ENCODE results near the gene TPGS1.

DNA sequence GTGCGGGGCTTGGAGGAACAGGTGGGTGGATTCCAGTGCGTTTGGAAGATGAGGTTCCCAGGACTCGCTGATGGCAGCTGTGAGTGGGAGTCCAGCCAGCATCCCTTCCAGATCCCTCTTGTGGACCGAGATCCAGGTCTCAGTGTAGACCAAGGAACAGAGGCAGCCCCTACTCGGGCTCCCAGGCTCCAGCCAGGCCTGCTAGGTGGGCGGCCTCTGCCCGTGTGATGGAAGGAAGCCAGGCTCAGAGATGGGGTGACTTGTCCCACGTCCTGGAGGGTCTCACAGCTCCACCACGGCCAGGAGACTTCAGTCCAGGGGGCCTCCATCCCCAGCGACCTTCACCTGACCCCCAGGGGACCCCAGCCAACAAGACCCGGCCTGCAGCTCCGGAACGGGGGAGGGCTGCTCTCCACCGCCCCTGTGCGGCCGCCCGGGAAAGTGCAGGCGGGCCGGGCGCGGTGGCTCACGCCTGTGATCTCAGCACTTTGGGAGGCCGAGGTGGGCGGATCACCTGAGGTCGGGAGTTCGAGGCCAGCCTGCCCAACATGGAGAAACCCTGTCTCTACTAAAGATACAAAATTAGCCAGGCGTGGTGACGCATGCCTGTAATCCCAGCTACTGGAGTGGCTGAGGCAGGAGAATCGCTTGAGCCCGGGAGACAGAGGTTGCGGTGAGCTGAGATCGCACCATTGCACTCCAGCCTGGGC, 11.7 kb upstream of the TPGS1 start:
- no peak for TF ChIP-seq EP300 (IDR thresholded peaks at IDR 0.05)
- TF ChIP-seq, protein P1, sequence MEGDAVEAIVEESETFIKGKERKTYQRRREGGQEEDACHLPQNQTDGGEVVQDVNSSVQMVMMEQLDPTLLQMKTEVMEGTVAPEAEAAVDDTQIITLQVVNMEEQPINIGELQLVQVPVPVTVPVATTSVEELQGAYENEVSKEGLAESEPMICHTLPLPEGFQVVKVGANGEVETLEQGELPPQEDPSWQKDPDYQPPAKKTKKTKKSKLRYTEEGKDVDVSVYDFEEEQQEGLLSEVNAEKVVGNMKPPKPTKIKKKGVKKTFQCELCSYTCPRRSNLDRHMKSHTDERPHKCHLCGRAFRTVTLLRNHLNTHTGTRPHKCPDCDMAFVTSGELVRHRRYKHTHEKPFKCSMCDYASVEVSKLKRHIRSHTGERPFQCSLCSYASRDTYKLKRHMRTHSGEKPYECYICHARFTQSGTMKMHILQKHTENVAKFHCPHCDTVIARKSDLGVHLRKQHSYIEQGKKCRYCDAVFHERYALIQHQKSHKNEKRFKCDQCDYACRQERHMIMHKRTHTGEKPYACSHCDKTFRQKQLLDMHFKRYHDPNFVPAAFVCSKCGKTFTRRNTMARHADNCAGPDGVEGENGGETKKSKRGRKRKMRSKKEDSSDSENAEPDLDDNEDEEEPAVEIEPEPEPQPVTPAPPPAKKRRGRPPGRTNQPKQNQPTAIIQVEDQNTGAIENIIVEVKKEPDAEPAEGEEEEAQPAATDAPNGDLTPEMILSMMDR (IDR thresholded peaks at IDR 0.05): peak in 4 of 7 experiments; percentile 17 to 71 (median 58)
- no peak for TF ChIP-seq POLR2AphosphoS5 (IDR thresholded peaks at IDR 0.05)
